Inflammatory macrophage treated with lipopolysaccharide for 4 hours (primary cell): ENCODE data around the gene NRG3.

ENCODE experiments used
- DNase-seq: peaks from one replicate; pipeline ENCODE4 v3.0.0-alpha.2; 2020

The NRG3 gene

DNA sequence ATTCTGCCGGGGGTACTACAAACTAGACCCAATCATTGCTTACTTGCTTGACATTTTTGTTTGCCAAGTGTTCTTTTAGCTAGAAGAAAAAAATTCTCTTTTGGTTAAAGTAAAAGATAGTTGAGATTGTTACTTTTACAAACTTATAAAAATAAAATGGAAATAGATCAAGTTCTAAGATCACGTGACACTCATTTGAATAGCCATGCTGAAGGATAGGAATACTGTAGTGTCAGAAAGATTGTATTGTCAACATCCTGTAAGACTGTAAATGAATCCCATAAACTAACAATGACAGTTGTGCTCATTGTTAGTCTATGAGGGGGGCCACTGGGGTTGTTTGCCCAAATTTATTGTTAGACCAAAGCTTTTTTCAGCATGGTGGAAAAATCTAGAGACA lies 10.5 kb downstream of the NRG3 start:
- DNase-seq: no peak

DNA sequence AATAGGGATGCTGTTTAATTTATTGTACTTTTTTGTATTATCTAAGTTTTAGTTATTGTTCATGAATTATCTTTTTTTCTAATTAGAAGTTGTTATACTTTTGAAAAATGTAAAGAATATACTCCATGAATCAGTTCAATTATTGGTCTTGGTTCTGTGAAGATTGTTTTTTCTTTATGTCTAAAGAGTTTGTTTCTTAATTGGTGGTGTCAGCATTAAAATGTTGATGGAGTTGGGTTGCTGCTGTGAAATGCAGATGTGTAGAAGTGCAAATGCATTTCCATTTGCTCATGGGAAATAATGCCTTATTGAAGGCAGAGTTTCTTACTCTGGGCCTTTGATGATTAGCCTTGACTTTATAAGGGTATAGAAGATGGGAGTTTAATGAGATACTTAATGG lies 11.9 kb downstream of the NRG3 start:
- no peak for DNase-seq

DNA sequence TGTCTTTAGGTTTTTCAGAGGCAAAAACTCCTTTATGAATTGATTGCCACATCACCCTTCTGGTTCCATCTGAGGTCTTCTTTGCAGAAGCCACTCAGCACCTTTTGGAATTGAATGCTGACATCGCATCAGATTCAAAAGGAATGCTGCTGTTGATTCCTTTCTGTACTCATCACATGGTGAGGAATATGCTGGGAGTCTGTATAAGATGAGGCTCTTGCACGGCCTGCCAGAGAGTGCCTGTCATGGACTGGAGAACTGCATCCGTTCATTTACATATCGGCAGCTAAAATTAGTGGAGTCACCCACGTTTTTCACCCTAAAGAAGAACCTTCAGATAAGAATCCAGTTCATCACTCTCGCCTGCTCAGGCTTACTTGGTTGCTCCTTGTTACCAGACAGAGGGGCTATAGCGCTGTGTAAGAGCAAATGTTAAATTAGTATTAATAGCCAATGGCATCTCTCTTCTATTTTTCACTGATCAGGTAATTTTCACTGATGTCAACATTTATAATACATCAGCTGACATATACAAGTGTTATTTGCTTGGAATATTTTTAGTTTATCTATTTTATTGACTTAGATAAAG lies 14.3 kb downstream of the NRG3 start:
- DNase-seq: no peak

DNA sequence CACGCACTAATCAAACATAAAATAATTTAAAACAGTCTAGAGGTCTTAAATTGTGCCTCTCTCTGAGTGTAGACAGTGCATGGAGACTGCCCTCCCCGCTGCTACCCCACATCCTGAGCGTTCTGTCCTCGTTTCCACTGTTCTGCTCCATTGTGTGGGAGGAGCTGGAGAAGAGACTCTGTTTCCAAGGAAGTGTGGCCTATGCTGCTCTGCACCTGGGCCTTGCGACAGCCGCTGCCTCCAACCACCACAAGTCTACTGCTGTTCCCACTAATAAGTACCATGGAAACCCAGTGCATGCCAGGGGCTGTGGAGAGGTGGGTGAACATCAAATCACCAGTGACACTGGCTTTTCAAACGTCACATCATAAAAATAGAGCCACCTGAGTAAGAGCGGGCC lies 19.6 kb downstream of the NRG3 start:
- DNase-seq: no peak

- no peak for DNase-seq
Observed at GRCh38 chr10:81898518-81898917, 23.5 kb downstream of the NRG3 start.

GRCh38 chr10:81900989-81901388 lies 26.0 kb downstream of the NRG3 start:
- no peak for DNase-seq

DNA sequence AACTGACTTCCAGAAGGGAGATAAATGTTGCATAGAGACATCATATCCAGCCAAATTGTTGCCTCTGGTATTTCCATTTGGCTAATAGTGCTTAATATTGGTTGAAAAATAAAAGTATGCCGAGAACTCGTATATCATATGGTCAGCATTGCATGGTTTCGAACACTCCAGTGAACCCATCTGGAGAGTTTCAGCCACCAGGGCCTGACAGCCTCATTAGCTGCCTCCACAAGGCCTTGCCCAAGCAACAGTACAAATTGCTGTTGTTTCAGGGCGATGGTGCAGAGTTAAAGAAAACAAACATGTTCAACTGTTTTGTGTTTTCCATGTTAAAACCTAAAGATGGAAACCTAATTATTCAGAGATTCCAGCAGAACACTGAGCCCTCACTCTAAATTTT lies 28.5 kb downstream of the NRG3 start:
- no peak for DNase-seq

GRCh38 chr10:81905161-81905560 lies 30.2 kb downstream of the NRG3 start:
- DNase-seq: no peak

DNA sequence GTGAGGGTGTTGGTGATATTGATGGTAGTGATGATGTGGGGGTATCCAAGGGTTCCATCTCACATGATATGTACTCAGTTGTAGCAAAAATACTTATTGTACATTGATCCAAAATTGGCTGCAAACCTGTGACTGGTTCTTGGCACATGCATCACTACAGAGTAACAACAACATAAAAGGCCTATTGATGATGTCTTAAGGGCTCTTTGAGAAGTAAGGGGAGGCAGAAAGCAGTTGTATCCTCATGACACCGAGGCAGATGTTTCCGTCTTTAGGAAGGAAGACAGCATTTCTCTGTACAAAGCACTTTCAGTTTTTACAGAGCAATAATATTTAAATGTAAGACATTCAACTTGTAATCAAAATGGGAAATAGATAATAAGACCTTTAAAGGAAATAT lies 34.5 kb downstream of the NRG3 start:
- DNase-seq: no peak

GRCh38 chr10:81911328-81911727 lies 36.3 kb downstream of the NRG3 start:
- DNase-seq: no peak

DNA sequence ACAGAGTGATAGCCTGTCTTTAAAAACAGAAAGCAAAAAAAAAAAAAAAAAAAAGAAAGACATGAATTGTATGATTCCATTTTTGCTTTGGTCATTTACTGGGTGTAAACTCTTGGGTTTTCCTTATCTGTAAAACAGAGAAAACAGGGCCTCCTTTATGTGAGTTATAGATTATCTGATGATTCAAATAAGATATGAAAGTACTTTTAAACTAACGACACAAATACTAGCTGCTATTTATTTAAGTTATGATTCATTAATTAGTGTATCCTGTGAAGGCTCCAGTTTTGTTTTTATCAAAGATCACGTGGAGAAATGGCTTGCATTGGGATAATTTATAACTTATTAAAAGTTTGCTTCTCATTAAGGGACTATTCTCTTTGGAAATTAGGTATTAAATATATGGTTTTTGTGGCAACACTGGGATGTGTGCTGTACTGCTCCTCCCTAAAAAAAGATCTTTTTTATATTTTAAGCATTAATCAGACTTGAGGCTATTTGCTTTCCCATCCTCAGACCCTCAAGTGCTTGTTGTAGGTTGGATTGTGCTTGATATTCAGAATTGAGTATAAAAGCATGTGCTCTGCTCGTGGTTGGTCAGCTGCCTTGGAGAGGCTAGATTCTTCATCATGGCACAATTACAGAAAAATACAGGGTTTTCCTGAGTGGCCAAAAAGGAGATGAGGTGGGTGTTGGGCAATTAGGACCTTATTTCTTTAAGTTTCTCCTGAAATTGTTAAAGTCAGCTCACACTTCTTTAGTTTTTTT lies 39.9 kb downstream of the NRG3 start:
- no peak for DNase-seq

- no peak for DNase-seq
Observed at GRCh38 chr10:81915504-81915897, 40.5 kb downstream of the NRG3 start.

GRCh38 chr10:81917666-81918065 lies 42.7 kb downstream of the NRG3 start:
- no peak for DNase-seq

- no peak for DNase-seq
Observed at GRCh38 chr10:81918766-81919165, 43.8 kb downstream of the NRG3 start.

DNA sequence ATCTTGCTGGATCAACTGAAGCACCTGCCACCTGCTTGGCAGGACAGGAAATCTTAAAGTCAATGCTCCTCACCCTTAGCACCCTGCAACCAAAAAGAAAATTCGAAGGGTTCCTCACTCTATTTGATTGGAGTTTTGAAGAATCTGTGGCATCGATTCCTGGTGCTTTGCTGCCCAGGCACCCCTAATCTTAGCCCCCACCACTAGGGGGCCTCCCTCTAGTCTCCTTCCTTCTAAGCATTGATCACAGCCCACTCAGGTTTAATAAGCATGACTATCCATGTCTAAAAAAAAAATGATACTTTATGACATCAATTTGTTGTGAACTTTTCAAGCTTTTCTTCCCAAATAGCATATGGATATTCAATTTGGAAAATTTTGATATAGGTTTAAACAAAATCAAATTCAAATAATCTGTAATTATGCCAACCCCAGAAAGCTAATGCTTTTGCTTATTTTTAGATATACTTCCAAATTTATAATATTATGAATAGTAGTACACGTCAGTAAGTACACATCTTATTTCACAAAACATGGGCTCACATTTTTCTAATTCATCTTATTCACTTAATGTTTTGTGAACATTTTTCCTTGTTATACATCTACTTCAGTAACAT lies 45.3 kb downstream of the NRG3 start:
- no peak for DNase-seq

- no peak for DNase-seq
Observed at GRCh38 chr10:81928119-81928518, 53.1 kb downstream of the NRG3 start.

DNA sequence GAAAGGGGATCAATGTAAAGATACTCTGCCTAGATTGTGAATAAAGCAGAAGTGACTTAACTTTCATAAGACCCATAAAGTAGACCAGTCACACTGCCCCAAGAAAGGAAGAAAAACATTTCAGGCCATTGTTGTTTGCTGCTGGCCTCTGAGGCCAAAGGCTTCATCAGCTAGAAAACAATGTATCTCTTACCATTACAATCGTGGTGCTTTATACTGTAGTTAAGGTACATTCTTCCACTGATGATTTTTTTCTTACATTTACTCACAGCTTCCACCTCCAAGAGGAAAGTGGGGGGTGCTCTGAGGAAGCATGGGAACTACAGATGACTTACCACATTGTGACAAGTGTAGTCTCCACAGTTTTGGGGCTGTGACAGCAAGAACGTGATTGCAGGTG lies 68.6 kb downstream of the NRG3 start:
- no peak for DNase-seq

DNA sequence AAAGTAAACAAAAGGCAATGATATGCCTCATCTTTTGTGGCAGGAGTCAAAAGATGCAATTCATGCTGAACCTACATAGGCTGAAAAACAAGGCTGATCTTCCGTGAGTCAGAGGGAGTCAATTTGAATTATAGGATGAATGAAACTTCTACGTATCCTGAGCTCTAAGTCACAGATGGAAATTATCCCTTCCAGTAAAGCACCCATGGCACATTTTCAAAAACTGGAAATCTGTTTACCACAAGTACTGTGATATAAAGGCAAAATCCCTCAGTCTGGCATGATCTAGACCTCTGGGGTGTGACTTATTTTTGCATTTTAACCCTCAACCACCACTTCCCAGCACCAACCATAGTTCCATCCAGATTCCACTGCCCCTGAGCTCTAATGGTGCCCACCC lies 69.6 kb downstream of the NRG3 start:
- DNase-seq: no peak

DNA sequence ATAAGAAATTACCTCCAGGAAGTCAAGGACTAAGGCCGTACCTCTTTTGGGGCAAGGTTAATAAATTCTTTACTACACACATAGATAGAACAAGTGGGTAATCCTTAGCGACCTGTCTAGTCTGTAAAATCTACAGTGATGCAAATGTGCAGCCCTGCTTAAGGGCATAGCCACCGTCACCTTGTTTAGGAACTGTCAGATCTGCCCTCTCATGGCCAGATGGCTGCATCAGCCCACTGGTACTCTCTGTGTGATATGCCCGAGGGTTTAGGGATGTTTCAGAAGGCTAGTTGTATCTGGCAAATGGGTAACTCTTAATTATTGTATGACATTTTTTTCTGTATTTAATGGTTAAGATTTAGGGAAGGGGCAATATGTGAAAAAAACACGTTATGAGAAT lies 74.3 kb downstream of the NRG3 start:
- DNase-seq: no peak

- DNase-seq: no peak
Observed at GRCh38 chr10:81950358-81950757, 75.4 kb downstream of the NRG3 start.

DNA sequence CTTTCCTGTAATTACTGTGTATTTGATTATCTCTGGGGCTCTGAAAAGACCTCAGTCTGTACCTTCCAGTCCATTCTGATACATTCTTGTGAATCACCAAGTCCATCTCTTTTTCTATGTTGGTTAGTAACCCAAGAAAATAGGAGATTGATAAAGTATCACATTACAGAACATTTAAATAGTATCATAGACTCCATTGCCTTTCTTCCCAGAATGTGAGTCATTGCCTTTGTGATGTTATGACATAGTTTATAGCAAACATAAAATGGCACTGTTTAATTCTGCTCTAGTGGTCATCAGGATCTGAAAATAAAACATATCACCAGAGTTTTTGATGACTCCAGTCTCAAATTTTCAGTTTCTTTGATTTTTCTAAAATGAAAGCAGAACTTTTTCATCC lies 78.4 kb downstream of the NRG3 start:
- DNase-seq: no peak

DNA sequence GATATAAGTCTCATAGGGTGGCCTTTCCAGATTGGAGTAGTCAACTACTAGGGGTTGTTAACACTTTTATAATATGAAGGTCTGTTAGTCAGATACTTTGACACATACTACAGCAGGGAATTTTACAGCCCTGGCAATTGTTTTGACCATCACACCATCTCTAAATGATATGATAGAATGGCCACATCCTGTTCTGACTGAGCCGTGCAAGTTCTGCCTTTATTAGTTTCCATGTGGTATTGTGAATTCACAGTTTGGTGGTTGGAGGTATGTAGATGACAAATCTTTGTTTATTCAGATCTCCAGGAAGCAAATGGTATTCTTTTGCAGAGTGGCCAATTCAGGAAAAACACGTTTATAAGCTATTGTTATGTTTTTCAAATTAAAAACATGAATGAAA lies 83.0 kb downstream of the NRG3 start:
- DNase-seq: no peak

GRCh38 chr10:81959016-81959415 lies 84.0 kb downstream of the NRG3 start:
- DNase-seq: no peak

GRCh38 chr10:81961451-81962184 lies 86.6 kb downstream of the NRG3 start:
- DNase-seq: no peak
